HFF-Myc (cell line): Measurements from ENCODE around the gene POU2F1.
"Not testable (repeated sequence)": the region's sequence is repeated elsewhere in the genome, so short reads cannot be mapped to it uniquely, and the experiment has no call there.

ENCODE experiments used
- DNase-seq: peaks from one replicate; pipeline ENCODE4 v3.0.0-alpha.2; 2011; ENCODE audit warnings: low read depth; ENCODE audit errors: extremely low read depth
- H3K4me3 ChIP-seq: replicated peaks from 2 replicates; pipeline ENCODE4 v1.5.1; 2011; ENCODE audit warnings: low read depth, mild to moderate bottlenecking, control low read depth, low read length
- TF ChIP-seq, protein P1 (sequence below): IDR thresholded peaks from 2 replicates; pipeline ENCODE4 v1.5.1; 2012; ENCODE audit warnings: mild to moderate bottlenecking, low read depth, low read length, control low read depth; ENCODE audit errors: missing control alignments

The POU2F1 gene

GRCh38 chr1:167305059-167305705 lies 84.5 kb downstream of the POU2F1 start:
- TF ChIP-seq, protein P1, sequence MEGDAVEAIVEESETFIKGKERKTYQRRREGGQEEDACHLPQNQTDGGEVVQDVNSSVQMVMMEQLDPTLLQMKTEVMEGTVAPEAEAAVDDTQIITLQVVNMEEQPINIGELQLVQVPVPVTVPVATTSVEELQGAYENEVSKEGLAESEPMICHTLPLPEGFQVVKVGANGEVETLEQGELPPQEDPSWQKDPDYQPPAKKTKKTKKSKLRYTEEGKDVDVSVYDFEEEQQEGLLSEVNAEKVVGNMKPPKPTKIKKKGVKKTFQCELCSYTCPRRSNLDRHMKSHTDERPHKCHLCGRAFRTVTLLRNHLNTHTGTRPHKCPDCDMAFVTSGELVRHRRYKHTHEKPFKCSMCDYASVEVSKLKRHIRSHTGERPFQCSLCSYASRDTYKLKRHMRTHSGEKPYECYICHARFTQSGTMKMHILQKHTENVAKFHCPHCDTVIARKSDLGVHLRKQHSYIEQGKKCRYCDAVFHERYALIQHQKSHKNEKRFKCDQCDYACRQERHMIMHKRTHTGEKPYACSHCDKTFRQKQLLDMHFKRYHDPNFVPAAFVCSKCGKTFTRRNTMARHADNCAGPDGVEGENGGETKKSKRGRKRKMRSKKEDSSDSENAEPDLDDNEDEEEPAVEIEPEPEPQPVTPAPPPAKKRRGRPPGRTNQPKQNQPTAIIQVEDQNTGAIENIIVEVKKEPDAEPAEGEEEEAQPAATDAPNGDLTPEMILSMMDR: no peak
- no peak overlapping the region for H3K4me3 ChIP-seq
- DNase-seq: no peak

DNA sequence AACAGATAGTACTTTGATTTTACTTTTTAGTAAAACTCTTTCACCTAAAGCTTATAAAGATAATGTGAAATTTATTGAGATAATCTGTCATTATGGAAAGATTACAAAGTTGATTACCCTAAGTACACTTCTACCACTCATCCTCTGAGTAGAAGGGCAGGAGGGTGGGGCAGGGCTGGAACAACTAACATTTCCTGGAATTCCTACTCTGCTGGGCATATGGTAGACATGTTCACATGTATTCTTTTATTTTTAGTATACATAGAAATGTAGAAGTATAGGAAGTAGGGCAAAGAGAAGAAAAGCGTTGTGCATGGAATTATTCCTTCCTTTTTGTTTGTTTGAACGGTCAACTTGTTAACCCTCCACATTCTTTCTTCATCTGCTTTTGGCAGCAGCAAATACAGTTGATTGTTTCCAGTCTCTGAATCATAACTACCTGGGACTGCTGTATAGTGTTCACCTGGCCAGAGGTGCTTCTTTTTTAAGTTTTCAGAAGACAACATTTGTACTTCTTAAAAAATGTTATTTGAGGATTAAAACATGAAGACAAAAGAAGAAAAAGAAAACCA lies 85.1 kb downstream of the POU2F1 start:
- H3K4me3 ChIP-seq: no peak overlapping the region
- DNase-seq: no peak
- TF ChIP-seq, protein P1: no peak

GRCh38 chr1:167310732-167311131 lies 90.0 kb downstream of the POU2F1 start:
- DNase-seq: no peak
- H3K4me3 ChIP-seq: no peak overlapping the region

GRCh38 chr1:167312871-167313270 lies 92.2 kb downstream of the POU2F1 start:
- TF ChIP-seq, protein P1: no peak
- DNase-seq: no peak
- H3K4me3 ChIP-seq: no peak overlapping the region

More at GRCh38 chr1:167310732-167311131, 90.0 kb downstream of the POU2F1 start:
- TF ChIP-seq, protein P1: no peak

DNA sequence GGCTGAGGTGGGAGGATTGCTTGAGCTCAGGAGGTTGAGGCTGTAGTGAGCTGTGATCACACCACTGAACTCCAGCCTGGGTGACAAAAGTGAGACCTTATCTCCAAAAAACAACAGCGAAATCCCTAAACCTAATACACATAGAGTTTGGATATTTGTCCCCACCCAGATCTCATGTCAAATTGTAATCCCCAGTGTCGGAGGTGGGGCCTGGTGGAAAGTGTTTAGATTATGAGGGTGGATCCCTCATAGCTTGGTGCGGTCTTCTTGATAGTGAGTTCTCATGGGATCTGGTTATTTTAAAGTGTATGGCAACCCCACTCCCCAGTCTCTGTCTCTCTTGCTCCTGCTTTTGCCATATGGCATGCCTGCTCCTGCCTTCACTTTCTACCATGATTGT lies 94.0 kb downstream of the POU2F1 start:
- H3K4me3 ChIP-seq: no peak overlapping the region
- no peak for DNase-seq
- TF ChIP-seq, protein P1: no peak

GRCh38 chr1:167317463-167317862 lies 96.8 kb downstream of the POU2F1 start:
- TF ChIP-seq, protein P1: no peak
- no peak overlapping the region for H3K4me3 ChIP-seq
- DNase-seq: no peak

DNA sequence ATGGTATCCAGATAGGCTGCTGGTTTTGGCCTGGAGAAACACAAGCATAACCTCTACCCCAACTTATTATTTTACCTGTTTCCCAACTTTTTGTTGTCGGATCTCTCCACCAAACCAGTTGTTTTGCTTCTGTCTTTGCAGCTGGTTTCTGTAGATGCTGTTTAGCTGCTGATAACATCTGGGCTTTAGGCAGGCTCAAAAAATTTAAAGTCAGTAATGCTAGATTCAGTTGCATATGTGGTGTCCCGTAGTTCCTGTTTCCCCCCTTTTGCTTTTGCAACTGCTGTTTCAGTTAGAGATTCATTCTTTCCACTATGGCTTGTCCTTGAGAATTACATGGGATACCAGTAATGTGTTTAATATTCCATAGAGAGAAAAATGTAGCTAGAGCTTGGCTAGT lies 98.5 kb downstream of the POU2F1 start:
- not testable (repeated sequence) for DNase-seq

More for the DNA sequence above, 98.5 kb downstream of the POU2F1 start:
- H3K4me3 ChIP-seq: not testable (repeated sequence)
